GM19395 (cell line): ENCODE measurements around the gene LAPTM5.

Experiments used
- ATAC-seq: cut with Tn5 transposase; IDR thresholded peaks from one replicate; pipeline ENCODE4 v1.9.1; 2021; ENCODE audit warnings: mild to moderate bottlenecking, moderate library complexity; ENCODE audit not compliant: unreplicated experiment

Gene LAPTM5

GRCh38 chr1:30787856-30788495 lies 30.4 kb upstream of the LAPTM5 start:
- no peak for ATAC-seq

- no peak for ATAC-seq
Measured at GRCh38 chr1:30787266-30787665, 29.7 kb upstream of the LAPTM5 start.

- no peak for ATAC-seq
Measured at GRCh38 chr1:30786264-30786991, 28.9 kb upstream of the LAPTM5 start.

GRCh38 chr1:30785714-30786113 lies 28.1 kb upstream of the LAPTM5 start:
- ATAC-seq = no peak

- no peak for ATAC-seq
Measured at GRCh38 chr1:30785181-30785580, 27.6 kb upstream of the LAPTM5 start.

- ATAC-seq = no peak
Measured at GRCh38 chr1:30783256-30783915, 25.8 kb upstream of the LAPTM5 start.

- peak; percentile 52 for ATAC-seq
Measured at GRCh38 chr1:30782361-30783255, 25.0 kb upstream of the LAPTM5 start.

- ATAC-seq = no peak
Measured at GRCh38 chr1:30781906-30782305, 24.3 kb upstream of the LAPTM5 start.

GRCh38 chr1:30780409-30780808 lies 22.8 kb upstream of the LAPTM5 start:
- no peak for ATAC-seq

- ATAC-seq = peak; percentile 78
Measured at GRCh38 chr1:30779294-30780071, 21.9 kb upstream of the LAPTM5 start.

- ATAC-seq = no peak
Measured at GRCh38 chr1:30778979-30779293, 21.4 kb upstream of the LAPTM5 start.

GRCh38 chr1:30778154-30778978 lies 20.8 kb upstream of the LAPTM5 start:
- ATAC-seq = no peak

GRCh38 chr1:30777904-30778153 lies 20.3 kb upstream of the LAPTM5 start:
- no peak for ATAC-seq

GRCh38 chr1:30777060-30777903 lies 19.7 kb upstream of the LAPTM5 start:
- no peak for ATAC-seq

GRCh38 chr1:30776097-30777059 lies 18.8 kb upstream of the LAPTM5 start:
- ATAC-seq = no peak

- no peak for ATAC-seq
Measured at GRCh38 chr1:30775433-30775975, 17.9 kb upstream of the LAPTM5 start.

- no peak for ATAC-seq
Measured at GRCh38 chr1:30774550-30775432, 17.2 kb upstream of the LAPTM5 start.
